Stimulated activated CD4-positive, alpha-beta T cell treated with anti-CD3 and anti-CD28 coated beads, Interleukin-4, amount 100 ng/mL, for 24 hours (primary cell): ENCODE data around the gene TSBP1.
A peak's percentile ranks its signal among the peaks of the same experiment; 100 is the strongest.

ENCODE experiments used
- DNase-seq: peaks from one replicate; pipeline ENCODE4 v3.0.0-alpha.2; 2020

TSBP1 gene

DNA sequence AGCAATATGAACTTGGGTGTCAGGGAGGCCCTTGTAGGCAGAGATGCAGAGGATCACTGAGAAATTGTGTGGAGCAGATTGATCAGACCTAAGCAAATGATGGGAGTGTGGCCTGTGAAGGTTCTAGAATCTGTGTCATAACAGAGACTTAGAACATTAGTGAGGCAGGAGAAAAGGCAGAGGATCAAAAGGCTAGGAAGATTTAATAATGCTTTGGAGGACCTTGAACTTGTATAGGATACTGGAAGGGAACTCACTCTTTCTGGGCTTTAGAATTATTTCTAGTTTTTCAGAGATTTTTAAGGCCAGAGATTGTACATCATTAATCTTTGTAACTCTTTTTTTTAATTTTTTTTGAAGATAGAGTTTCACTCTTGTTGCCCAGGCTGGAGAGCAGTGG lies at the start of gene TSBP1:
Gene TSBP1 (minus strand): TSS at position 101 of the 400 bp plus-strand sequence. CDS start 197 bp downstream, outside the sequence.
- DNase-seq: no peak

- no peak for DNase-seq
Measured at GRCh38 chr6:32416036-32416435, 44.3 kb upstream of the TSBP1 start.

- DNase-seq: peak; percentile 83
Measured at GRCh38 chr6:32415521-32416019, 43.9 kb upstream of the TSBP1 start.

DNA sequence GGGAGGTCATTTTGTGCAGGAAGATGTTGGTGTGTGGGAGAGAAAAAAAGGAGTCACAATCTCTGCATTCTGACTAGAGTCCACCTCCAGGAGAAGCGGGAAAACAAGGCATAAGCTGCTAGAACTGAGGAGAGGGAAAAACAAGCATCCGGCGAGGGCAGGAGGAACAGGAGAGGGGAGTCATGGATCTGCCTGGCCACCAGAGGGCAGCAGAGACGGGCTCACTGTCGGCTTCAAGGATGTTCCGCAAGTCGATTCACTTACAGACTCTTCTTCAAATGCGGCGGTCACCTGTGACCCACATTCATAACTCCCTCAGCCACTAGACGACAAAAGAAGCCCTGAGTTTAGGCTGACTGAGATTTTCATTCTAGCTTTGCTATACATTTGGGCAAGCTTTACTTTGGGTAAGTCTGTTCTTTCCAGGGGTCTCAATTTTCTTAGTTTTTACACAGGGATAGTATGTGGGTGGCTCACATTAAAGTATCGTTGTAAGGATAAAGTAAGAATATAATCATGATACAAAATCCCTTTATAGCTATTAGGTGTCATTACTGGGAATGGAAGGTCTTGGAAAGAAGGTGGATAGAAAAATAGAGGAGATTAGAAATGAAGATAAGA lies 41.8 kb upstream of the TSBP1 start:
- peak; percentile 89 for DNase-seq

GRCh38 chr6:32411566-32412327 lies 40.0 kb upstream of the TSBP1 start:
- no peak for DNase-seq

DNA sequence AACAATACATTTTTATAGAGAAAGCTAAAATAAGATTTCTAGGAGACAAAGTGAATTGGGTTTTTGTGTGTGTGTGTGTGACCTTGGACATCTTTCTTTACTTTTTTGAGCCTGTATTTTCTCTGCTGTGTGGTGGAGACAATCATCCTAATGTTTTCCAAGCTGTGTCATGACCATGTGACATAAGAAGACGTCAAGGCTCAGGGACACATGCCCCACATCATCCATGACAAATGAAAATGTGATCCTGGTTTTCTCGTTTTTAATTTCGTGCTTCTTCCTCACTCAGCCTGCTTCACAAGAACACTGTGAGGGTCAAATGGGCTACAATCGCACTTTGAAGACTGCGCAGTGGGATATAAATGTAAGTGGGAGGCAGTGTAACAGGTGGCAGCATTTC lies 39.2 kb upstream of the TSBP1 start:
- DNase-seq: no peak

DNA sequence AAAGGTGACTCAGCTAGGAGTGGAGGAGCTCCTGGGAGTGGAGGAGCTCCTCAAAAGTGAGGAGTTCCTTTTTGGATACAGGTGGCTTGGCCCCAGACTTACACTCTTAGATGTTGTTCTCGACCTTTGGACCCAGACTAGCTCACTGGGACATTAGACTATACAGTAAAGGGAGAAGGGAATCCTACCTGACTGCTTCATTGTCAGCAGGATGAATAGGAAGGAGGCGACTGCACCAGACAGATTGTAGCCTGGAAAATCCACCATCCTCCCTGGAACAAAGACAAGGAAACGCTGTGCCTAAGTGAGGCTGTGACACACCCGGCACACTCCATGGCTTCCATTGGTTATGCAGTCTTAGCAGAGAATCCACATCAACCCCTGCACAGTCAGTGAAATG lies 35.2 kb upstream of the TSBP1 start, which contains the start of gene BTNL2:
Gene BTNL2 (minus strand): TSS at position 325 of the 400 bp plus-strand sequence. CDS start 58 bp downstream, at position 267.
- DNase-seq: no peak

DNA sequence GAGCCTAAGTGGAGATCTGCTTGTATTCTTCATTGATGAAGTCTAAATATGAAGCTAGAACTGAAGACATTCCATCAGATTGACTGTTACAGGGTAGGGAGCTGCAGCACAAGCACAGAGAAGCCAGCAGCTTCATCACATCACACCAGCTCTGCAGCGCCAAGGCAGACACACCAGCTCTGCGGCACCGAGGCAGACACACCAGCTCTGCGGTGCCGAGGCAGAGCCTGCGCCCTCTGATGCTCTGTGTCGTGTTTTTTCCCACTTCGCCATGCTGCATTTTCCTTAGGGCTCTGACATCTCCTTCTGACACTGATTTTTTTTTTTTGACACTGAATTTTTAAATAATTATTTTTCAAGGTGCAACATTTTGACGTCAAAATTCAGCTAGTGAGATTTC lies 34.5 kb upstream of the TSBP1 start:
- no peak for DNase-seq

DNA sequence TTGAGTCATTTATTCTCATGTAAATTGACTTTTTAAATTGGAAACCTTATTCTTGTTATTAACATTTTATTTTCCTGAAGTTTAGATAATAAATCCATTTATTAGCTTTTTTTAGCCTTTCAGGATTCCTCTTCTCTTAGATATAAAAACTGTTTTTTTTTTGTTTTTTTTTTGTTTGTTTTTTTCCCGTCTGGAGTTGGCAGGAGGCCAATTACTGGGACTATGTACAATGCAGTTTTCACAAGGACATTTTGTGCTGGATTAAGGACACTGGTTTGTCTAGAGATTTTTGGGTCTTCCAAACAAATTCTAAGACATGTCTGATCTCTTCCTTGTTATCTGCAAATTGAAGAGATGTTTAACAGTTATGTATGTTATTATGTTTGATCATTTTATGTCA lies 34.0 kb upstream of the TSBP1 start:
- DNase-seq: no peak

GRCh38 chr6:32402812-32403211 lies 31.1 kb upstream of the TSBP1 start:
- DNase-seq: no peak

- DNase-seq: no peak
Measured at GRCh38 chr6:32401284-32401963, 29.7 kb upstream of the TSBP1 start.

DNA sequence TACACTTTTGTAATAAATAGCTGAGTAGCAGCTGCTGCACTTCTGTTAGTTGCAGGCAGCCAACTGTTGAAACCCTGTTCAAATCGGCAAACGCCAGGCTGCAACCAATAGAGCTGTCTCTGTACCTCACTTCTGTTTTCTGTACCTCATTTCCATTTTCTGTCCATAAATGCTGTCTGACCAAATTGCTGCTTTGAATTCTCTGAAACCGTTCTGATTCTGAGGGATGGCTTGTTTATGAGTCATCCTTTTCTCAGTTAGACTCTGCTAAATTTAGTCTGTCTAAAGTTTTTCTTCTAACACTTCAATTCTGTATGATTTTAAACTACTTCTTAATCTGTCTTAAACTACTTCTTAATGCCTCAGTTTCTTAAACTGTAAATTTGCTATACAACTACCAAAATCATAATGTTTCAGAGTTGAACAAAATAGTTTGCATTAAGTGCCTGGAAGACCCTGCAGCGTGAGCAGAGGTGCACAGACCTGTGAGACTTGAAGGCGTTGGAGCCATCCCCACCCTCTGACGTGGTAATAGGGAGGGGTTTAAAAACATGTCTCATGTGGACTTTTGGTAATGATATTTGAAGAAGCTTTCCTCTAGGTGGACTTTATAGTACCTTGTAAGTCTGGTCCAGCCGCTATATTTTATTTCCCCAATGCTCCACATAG lies 25.7 kb upstream of the TSBP1 start:
- no peak for DNase-seq

- no peak for DNase-seq
Measured at GRCh38 chr6:32396028-32396427, 24.3 kb upstream of the TSBP1 start.

DNA sequence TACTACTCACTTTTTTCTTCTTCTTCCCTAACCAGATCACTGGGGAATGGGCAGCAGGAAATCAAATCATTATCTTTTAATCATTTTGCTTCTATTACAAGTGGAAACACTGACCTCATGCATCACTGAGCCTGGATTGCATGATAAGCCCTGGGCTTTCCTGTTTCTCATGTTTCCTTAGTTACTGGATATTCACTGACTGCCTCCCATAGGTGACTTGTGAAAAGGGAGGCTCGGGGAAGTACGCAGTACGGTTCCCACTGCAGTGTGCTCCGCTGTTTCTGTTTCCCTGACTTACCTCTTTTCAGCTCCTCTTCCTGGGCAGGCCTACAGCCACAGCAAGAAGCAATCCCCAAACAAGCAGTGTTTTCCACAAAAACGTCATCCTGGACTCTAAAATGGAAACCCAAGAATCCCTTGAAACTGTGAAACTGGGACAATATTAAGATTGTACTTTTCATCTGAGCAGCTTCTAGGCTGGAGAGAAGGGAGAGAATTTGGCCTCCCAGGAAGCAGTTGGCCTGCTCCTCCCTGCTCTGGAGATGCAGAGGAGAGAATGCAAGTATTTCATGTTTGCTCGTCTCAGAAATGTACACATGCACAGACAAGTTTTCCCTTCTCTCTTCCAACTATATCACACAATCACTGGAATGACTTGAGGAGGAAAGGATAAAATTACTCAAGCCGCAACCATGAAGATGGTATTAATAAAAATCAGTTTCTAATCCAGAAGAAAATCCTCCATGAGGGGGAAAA lies 22.1 kb upstream of the TSBP1 start:
- DNase-seq: no peak

DNA sequence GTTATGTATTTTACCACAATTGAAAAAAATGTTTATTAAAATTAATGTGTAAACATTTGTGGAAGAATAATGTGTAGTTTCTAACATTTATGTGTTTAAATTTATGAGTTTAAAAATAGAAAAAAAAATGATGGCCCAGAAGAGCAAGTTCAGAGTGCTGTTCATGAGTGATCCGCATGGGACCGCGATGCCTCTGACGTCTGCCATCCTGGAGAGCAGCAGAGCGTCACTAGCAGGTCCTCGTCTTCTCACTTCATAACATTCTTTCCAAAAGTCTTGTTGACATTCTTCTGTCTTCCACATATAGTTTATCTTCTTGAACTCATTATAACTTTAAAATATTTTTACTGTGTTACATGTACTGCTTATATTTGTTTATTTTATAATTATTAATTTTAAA lies 19.8 kb upstream of the TSBP1 start:
- no peak for DNase-seq

GRCh38 chr6:32387589-32388340 lies 16.1 kb upstream of the TSBP1 start:
- DNase-seq: no peak

GRCh38 chr6:32386040-32386439 lies 14.3 kb upstream of the TSBP1 start:
- DNase-seq: no peak

DNA sequence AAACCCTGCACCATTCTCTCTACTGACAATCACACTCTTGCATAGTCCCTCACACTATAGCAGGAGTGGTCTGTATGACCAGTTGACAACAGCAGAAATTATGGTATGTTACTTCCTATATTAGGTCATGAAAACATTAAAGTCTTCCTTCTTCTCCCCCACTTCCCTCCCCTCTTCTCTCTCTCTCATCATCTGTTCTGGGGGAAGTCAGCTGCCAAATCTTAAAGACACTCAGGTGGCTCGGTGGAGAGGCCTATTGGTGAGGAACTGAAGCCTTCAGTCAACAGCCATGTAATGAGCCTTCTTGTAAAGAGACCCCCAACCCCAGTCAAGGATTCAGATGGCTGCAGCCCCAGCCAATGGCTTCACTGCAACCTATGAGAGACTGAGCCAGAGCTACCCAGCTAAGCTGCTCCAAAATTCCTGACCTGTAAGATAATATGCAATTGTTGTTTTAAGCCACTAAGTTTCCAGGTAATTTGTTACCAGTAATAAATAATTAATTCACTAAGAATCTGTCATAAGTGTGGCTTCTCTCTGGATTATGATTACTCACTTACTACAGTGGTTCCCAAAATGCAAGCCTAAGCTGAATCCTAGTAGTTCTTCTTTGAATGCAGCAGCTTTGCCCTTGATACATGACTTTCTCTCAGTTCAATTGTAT lies 11.2 kb upstream of the TSBP1 start:
- no peak for DNase-seq

DNA sequence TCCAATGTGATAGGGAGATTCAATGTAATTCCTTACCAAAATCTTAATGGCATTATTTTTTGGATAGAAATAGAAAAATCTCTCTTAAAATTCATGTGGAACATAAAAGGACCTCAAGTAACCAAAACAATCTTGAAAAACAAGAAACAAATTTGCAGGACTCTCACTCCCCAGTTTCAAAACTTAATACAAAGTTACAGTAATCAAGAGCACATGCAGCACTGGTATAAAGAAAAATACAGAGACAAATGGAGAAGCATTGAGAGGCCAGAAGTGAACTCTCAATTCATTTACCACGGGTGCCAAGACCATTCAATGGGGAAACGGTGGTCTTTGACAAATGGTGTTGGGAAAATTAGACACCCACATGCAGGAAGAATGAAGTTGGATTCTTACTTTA lies 7.8 kb upstream of the TSBP1 start:
- DNase-seq: no peak

DNA sequence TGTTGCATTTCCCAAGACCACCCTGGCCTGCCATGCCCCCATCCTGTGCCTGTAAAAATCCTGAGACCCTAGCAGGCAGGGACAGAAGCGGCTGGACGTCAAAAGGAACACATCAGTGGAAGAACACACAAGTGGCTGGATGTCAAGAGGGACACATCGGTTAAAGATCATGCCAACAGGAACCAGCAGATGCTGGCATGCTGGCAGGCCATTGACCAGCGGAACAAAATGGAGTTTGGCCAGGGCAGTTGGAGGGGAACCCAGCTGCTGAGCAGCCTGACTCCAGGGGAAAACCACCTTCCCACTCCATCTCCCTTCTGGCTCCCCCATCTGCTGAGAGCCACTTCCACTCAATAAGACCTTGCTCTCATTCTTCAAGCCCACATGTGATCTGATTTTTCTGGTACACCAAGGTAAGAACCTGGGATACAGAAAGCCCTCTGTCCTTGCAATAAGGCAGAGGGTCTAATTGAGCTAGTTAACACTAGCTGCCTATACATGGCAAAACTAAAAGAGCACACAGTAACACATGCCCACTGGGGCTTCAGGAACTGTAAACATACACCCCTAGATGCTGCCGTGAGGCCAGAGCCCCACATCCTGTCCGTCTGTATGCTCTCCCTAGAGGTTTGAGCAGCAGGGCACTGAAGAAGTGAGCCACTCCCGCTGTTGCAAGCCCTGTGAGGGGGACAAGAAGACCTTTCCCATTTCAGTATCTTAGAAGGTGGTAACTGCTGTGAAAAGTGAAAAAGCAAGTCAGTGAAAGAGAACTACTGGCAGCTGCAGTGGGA lies 4.2 kb upstream of the TSBP1 start:
- no peak for DNase-seq
